IPS-15b (cell line): ENCODE data around the gene IL10.

ENCODE experiments used
- H3K27me3 ChIP-seq: one replicate; pipeline ENCODE4 v1.6.1; 2013; ENCODE audit warnings: low read length; ENCODE audit not compliant: control insufficient read depth, insufficient read depth
- H3K36me3 ChIP-seq: one replicate; pipeline ENCODE4 v1.6.1; 2013; ENCODE audit warnings: low read length; ENCODE audit not compliant: control insufficient read depth, insufficient read depth
- H3K4me1 ChIP-seq: one replicate; pipeline ENCODE4 v1.6.1; 2013; ENCODE audit warnings: mild to moderate bottlenecking, low read length; ENCODE audit not compliant: control insufficient read depth, insufficient read depth
- H3K4me3 ChIP-seq: one replicate; pipeline ENCODE4 v1.5.1; 2013; ENCODE audit warnings: low read depth, low read length
- H3K9ac ChIP-seq: one replicate; pipeline ENCODE4 v1.6.1; 2013; ENCODE audit warnings: low read depth, mild to moderate bottlenecking, low read length
- H3K9me3 ChIP-seq: one replicate; pipeline ENCODE4 v1.6.1; 2013; ENCODE audit warnings: mild to moderate bottlenecking, low read length; ENCODE audit not compliant: control insufficient read depth, insufficient read depth

IL10 gene

GRCh38 chr1:206737729-206738201 is 34.5 kb downstream of the IL10 start:
- Histone ChIP-seq H3K27me3 (no peaks in the 10 kb centered on the region), H3K9me3 (no peaks in the 10 kb centered on the region), H3K4me3 (no peak overlapping the region), H3K9ac (no peak overlapping the region), H3K36me3 (peaks cover 8% of the 10 kb centered on the region), H3K4me1 (peaks cover 9% of the 10 kb centered on the region)

GRCh38 chr1:206736878-206737728 is 35.2 kb downstream of the IL10 start:
- Histone ChIP-seq H3K9me3 (no peaks in the 10 kb centered on the region), H3K4me1 (peaks cover 9% of the 10 kb centered on the region), H3K4me3 (no peak overlapping the region), H3K36me3 (peaks cover 15% of the 10 kb centered on the region), H3K9ac (no peak overlapping the region), H3K27me3 (no peaks in the 10 kb centered on the region)

GRCh38 chr1:206735553-206736031 is 36.7 kb downstream of the IL10 start:
- H3K36me3 ChIP-seq = peaks cover 28% of the 10 kb centered on the region
- H3K4me1 ChIP-seq = peaks cover 9% of the 10 kb centered on the region
- H3K9ac ChIP-seq = no peak overlapping the region
- no peaks in the 10 kb centered on the region for H3K27me3 ChIP-seq
- no peaks in the 10 kb centered on the region for H3K9me3 ChIP-seq
- no peak overlapping the region for H3K4me3 ChIP-seq

GRCh38 chr1:206734499-206735142 is 37.7 kb downstream of the IL10 start:
- Histone ChIP-seq H3K4me1 (peaks cover 6% of the 10 kb centered on the region), H3K9ac (no peak overlapping the region), H3K4me3 (no peak overlapping the region), H3K9me3 (no peaks in the 10 kb centered on the region), H3K36me3 (peaks cover 34% of the 10 kb centered on the region), H3K27me3 (no peaks in the 10 kb centered on the region)

- Histone ChIP-seq H3K9me3 (no peaks in the 10 kb centered on the region), H3K27me3 (no peaks in the 10 kb centered on the region), H3K4me3 (no peak overlapping the region), H3K36me3 (peaks cover 41% of the 10 kb centered on the region), H3K9ac (no peak overlapping the region), H3K4me1 (no peaks in the 10 kb centered on the region)
These were observed 39.3 kb downstream of the IL10 start for GRCh38 chr1:206732992-206733391.

- H3K36me3 ChIP-seq = peaks cover 41% of the 10 kb centered on the region
- H3K4me1 ChIP-seq = no peaks in the 10 kb centered on the region
- no peaks in the 10 kb centered on the region for H3K9me3 ChIP-seq
- H3K9ac ChIP-seq = no peak overlapping the region
- H3K4me3 ChIP-seq = no peak overlapping the region
- H3K27me3 ChIP-seq = no peaks in the 10 kb centered on the region
These were observed 39.8 kb downstream of the IL10 start for GRCh38 chr1:206732508-206732907.

DNA sequence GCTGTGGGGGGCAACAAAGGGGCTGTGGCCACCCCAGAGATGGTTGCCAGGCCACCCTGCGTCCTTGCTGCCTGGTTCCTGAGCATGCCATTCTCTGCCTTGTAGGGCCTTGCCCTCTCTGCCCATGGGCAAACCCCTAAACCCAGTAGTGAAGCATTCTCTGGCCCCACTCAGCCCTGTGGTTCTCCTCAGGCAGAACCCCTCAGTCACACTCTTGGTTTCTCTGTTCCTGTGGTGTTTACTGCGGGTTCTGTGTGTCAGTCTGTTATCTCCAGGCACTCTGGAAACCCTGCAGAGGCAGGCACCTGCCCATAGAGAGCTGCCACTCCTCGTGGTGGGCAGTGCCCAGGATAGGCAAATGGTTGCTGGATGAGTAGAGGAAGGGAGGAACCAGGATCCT is 42.8 kb downstream of the IL10 start:
- no peaks in the 10 kb centered on the region for H3K9me3 ChIP-seq
- peaks cover 3% of the 10 kb centered on the region for H3K4me1 ChIP-seq
- H3K27me3 ChIP-seq = no peaks in the 10 kb centered on the region
- H3K9ac ChIP-seq = no peak overlapping the region
- peaks cover 38% of the 10 kb centered on the region for H3K36me3 ChIP-seq
- no peak overlapping the region for H3K4me3 ChIP-seq

- Histone ChIP-seq H3K36me3 (peaks cover 38% of the 10 kb centered on the region), H3K27me3 (no peaks in the 10 kb centered on the region), H3K9ac (no peak overlapping the region), H3K9me3 (no peaks in the 10 kb centered on the region), H3K4me1 (peaks cover 6% of the 10 kb centered on the region), H3K4me3 (no peak overlapping the region)
These were observed 43.2 kb downstream of the IL10 start for GRCh38 chr1:206729050-206729449.

GRCh38 chr1:206728697-206728987 is 43.7 kb downstream of the IL10 start:
- H3K36me3 ChIP-seq = peaks cover 38% of the 10 kb centered on the region
- no peak overlapping the region for H3K9ac ChIP-seq
- no peaks in the 10 kb centered on the region for H3K27me3 ChIP-seq
- no peak overlapping the region for H3K4me3 ChIP-seq
- H3K4me1 ChIP-seq = peaks cover 10% of the 10 kb centered on the region
- H3K9me3 ChIP-seq = no peaks in the 10 kb centered on the region

DNA sequence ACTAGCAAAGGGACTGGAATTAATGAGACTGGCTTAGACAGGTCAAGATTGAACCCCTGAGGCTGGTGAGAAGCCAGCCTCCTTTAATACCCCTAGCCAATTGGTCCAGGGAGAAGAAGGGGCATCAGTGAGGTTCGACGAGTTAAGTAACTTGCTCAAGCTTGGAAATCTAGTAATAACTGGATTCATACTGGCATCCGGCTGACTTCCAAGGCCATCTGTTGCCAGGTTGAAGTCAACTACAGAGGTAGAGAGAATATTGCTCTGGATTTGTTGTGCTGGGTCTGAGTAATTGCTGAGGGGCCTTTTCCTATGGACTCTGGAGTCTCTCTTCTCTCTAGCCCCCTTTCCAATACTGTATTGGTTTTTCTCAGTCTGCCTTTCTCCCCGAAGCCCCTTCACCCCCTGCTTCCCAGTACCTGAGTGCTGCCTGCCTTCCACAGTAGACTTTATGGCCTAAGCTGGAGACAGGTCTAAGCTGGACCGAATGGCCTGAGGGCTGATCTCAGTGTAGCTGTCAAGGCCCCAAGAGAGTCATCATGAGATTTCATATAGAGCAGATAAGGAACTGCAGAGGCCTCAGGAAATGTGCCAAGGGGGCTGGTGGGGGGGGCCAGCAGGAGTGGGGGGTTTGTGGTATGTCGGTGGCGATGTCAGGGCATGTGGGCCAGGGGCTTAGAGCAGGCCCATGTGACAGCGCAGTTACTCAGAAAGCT is 44.2 kb downstream of the IL10 start:
- no peaks in the 10 kb centered on the region for H3K27me3 ChIP-seq
- H3K9ac ChIP-seq = no peak overlapping the region
- H3K36me3 ChIP-seq = peaks cover 37% of the 10 kb centered on the region
- H3K4me3 ChIP-seq = no peak overlapping the region
- no peaks in the 10 kb centered on the region for H3K9me3 ChIP-seq
- H3K4me1 ChIP-seq = peaks cover 15% of the 10 kb centered on the region

GRCh38 chr1:206725109-206725963 is 47.0 kb downstream of the IL10 start:
- Histone ChIP-seq H3K4me1 (peaks cover 19% of the 10 kb centered on the region), H3K9me3 (no peaks in the 10 kb centered on the region)

More at GRCh38 chr1:206725109-206725963, 47.0 kb downstream of the IL10 start:
- H3K36me3 ChIP-seq = peaks cover 11% of the 10 kb centered on the region
- no peak overlapping the region for H3K4me3 ChIP-seq
- H3K27me3 ChIP-seq = no peaks in the 10 kb centered on the region
- H3K9ac ChIP-seq = no peak overlapping the region
